PFSK-1 (cell line): ENCODE results near the gene ALX4.

Experiments
- FOXP2 ChIP-seq: optimal IDR thresholded peaks from 2 replicates; pipeline ENCODE3; 2011; ENCODE audit warnings: borderline replicate concordance, control low read depth, inconsistent platforms; ENCODE audit not compliant: insufficient read depth; ENCODE audit errors: extremely low read length, extremely low read depth
- POLR2AphosphoS5 ChIP-seq: IDR thresholded peaks from 2 replicates; pipeline ENCODE4 v1.6.1; 2012; ENCODE audit warnings: low read depth, mild to moderate bottlenecking, control low read depth, low read length, moderate library complexity
- REST ChIP-seq, 2 experiments: IDR thresholded peaks; 2 replicates each; pipeline versions ENCODE4 v1.6.1 to v1.8.0; 2011 to 2012; ENCODE audit warnings: low read depth in 2 of 2, low read length in 2 of 2, control low read depth in 1 of 2, inconsistent platforms in 1 of 2, mild to moderate bottlenecking in 1 of 2, moderate library complexity in 1 of 2; ENCODE audit not compliant: insufficient read depth in 1 of 2
- SIN3A ChIP-seq: IDR thresholded peaks from 2 replicates; pipeline ENCODE4 v1.6.1; 2012; ENCODE audit warnings: mild to moderate bottlenecking, low read length, moderate library complexity, borderline replicate concordance; ENCODE audit not compliant: insufficient read depth
- TAF1 ChIP-seq: IDR thresholded peaks from 2 replicates; pipeline ENCODE4 v1.6.1; 2012; ENCODE audit warnings: low read length, control low read depth, borderline replicate concordance; ENCODE audit not compliant: insufficient read depth

ALX4 gene

DNA sequence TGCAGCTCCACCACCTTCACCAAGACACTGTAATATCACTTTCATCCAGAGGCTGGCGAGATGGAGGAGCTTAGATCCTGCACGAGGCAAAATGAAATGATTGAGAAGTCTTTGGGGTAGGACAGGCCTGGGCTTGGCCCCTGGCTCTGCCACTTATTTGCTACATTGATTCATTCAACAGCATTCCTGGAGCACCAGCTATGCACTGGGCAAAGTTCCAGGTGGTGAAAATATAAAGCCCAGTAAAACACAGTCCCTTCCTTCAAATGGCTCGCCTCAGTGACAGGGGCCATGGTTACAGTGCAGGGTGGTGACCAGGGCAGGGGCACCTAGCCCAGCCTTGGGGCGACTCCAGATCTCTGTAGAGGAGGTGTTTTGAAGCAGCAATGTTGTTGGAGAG, 19.7 kb downstream of the ALX4 start:
- TF ChIP-seq SIN3A (no peak), REST (IDR thresholded peaks at IDR 0.05; ENCODE audit: insufficient read depth in 1 of 2, low read depth in 2 of 2, low read length in 2 of 2) (no peak), POLR2AphosphoS5 (no peak), FOXP2 (no peak), TAF1 (no peak)

DNA sequence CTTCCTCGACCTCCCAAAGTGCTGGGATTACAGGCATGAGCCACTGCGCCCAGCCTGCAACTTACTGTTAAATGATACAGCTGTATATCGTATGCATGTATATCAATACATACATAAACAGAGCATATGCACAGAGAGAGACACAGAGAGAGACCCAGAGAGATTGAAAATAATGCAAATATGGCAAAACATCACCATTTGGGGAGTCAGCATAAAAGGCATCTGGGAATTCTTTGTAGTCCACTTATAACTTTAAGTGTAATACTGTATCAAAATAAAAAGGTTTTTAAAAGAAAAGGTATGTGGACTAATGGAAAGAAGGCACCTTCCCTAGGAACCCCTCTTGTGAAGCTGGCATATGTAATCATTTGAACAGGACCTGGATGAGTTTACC, 21.8 kb downstream of the ALX4 start:
- TF ChIP-seq FOXP2 (no peak), SIN3A (no peak), TAF1 (no peak), POLR2AphosphoS5 (no peak), REST (IDR thresholded peaks at IDR 0.05; ENCODE audit: insufficient read depth in 1 of 2, low read depth in 2 of 2, low read length in 2 of 2) (no peak)

DNA sequence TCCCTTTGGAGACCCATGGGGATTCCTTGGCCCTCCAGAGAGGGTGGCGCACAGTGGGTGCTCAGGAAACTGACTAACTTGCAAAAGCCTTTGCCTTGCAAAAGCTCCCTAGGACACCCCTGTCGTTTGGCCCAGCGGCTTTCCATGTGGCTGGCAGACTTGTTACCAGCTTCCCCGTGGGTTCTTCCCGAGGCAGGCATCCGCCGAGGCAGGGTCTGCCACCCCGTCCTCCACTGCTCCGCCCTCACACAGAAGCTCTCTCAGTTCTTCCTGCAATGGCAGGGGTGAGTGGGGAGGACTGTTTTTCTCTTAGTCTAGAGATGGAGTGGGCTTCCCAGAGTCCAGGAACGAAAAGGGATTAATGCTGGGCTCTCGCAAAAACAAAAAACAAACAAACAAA, 23.0 kb downstream of the ALX4 start:
- TF ChIP-seq REST (IDR thresholded peaks at IDR 0.05; ENCODE audit: insufficient read depth in 1 of 2, low read depth in 2 of 2, low read length in 2 of 2) (no peak), FOXP2 (no peak), SIN3A (no peak), POLR2AphosphoS5 (no peak), TAF1 (no peak)

- TF ChIP-seq SIN3A (no peak), TAF1 (no peak), FOXP2 (no peak)
Observed at GRCh38 chr11:44286268-44286880, 23.6 kb downstream of the ALX4 start.

DNA sequence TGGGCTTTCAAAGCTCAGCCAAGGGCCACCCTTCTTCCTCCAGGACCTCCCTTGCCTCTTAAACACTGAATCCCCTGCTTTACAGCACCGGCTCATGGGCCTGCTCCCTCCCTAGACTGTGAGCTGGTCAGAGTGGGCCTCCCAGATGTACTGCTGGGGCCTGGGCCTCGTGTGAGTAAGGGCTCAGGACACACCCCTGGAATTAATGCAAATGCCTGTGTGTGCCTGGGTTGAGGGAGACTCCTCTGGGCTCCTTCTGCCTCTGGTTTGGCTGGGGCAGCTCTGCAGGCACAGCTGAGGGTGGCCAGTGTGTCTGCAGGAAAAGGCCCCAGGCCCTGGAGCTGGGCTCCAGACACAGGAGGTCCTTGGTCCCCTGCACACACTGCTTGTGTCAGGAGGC, 24.2 kb downstream of the ALX4 start:
- no peak for TF ChIP-seq REST (IDR thresholded peaks at IDR 0.05; ENCODE audit: insufficient read depth in 1 of 2, low read depth in 2 of 2, low read length in 2 of 2)
- TF ChIP-seq SIN3A = no peak
- TF ChIP-seq POLR2AphosphoS5 = no peak
- TF ChIP-seq TAF1 = no peak
- TF ChIP-seq FOXP2 = no peak
